HepG2 (cell line): Measurements from ENCODE around the gene MYL9. TPM values are rescaled to one million over a fixed set of nuclear protein-coding genes. Genes with fewer than 3 reads are reported as not detected.

Experiments
- BORCS8-MEF2B ChIP-seq: sonication (generic); formaldehyde crosslinking; IDR thresholded peaks from 2 replicates; pipeline ENCODE4 v1.8.0; 2022; ENCODE audit warnings: mild to moderate bottlenecking, missing genetic modification reagents
- CENPT ChIP-seq: sonication (generic); formaldehyde crosslinking; IDR thresholded peaks from 2 replicates; pipeline ENCODE4 v1.8.0; 2022; ENCODE audit warnings: low read depth, mild to moderate bottlenecking, moderate library complexity, missing genetic modification reagents
- CREBL2 ChIP-seq: sonication (generic); formaldehyde crosslinking; IDR thresholded peaks from 2 replicates; pipeline ENCODE4 v1.8.1; 2023; ENCODE audit warnings: missing genetic modification reagents, mild to moderate bottlenecking, borderline replicate concordance
- FOXM1 ChIP-seq: sonication (generic); formaldehyde crosslinking; IDR thresholded peaks from 2 replicates; pipeline ENCODE4 v1.5.0; 2020; ENCODE audit warnings: missing genetic modification reagents
- HNRNPK ChIP-seq: fragments of 200-400 bp; formaldehyde crosslinking; IDR thresholded peaks from 2 replicates; pipeline ENCODE4 v1.6.1; 2018; ENCODE audit warnings: low read length, low read depth, moderate library complexity, mild to moderate bottlenecking; ENCODE audit not compliant: poor library complexity, severe bottlenecking
- KLF11 ChIP-seq: IDR thresholded peaks from 2 replicates; pipeline ENCODE4 v1.6.1; 2016; ENCODE audit warnings: missing compliant biosample characterization
- KLF15 ChIP-seq: sonication (generic); formaldehyde crosslinking; IDR thresholded peaks from 2 replicates; pipeline ENCODE4 v1.8.1; 2023; ENCODE audit warnings: borderline replicate concordance, mild to moderate bottlenecking, inconsistent platforms, missing genetic modification reagents, mixed read lengths
- KLF16 ChIP-seq, 2 experiments: sonication (generic) in 1 of 2; formaldehyde crosslinking in 1 of 2; IDR thresholded peaks; 2 replicates each; pipeline versions ENCODE4 v1.6.1 to v1.8.0; 2016 to 2023; ENCODE audit warnings: missing genetic modification reagents in 2 of 2, missing compliant biosample characterization in 1 of 2
- MAFG ChIP-seq: sonication (generic); formaldehyde crosslinking; IDR thresholded peaks from 2 replicates; pipeline ENCODE4 v1.5.1; 2020; ENCODE audit warnings: mild to moderate bottlenecking, missing genetic modification reagents
- MEIS1 ChIP-seq: sonication (generic); formaldehyde crosslinking; IDR thresholded peaks from 2 replicates; pipeline ENCODE4 v1.9.0; 2021; ENCODE audit warnings: mild to moderate bottlenecking, missing genetic modification reagents, moderate library complexity, borderline replicate concordance
- MIER2 ChIP-seq: IDR thresholded peaks from 2 replicates; pipeline ENCODE4 v1.6.1; 2016; ENCODE audit warnings: missing biosample characterization, missing genetic modification reagents
- NPAS2 ChIP-seq: sonication (generic); formaldehyde crosslinking; IDR thresholded peaks from 2 replicates; pipeline ENCODE4 v1.8.0; 2022; ENCODE audit warnings: mild to moderate bottlenecking, missing genetic modification reagents, borderline replicate concordance
- SNRNP70 ChIP-seq: fragments of 200-400 bp; formaldehyde crosslinking; IDR thresholded peaks from 2 replicates; pipeline ENCODE4 v1.6.1; 2017; ENCODE audit warnings: mild to moderate bottlenecking, low read depth, low read length, moderate library complexity
- SOX5 ChIP-seq: IDR thresholded peaks from 2 replicates; pipeline ENCODE4 v1.6.1; 2016; ENCODE audit warnings: borderline replicate concordance
- SRSF9 ChIP-seq: fragments of 200-400 bp; formaldehyde crosslinking; IDR thresholded peaks from 2 replicates; pipeline ENCODE4 v1.6.1; 2018; ENCODE audit warnings: borderline replicate concordance, mild to moderate bottlenecking, low read depth, low read length; ENCODE audit not compliant: insufficient read depth, poor library complexity, severe bottlenecking
- ZBTB39 ChIP-seq: sonication (generic); formaldehyde crosslinking; IDR thresholded peaks from 2 replicates; pipeline ENCODE4 v1.5.0; 2020; ENCODE audit warnings: missing genetic modification reagents
- ZFP1 ChIP-seq: IDR thresholded peaks from 2 replicates; pipeline ENCODE4 v1.6.1; 2016
- ZNF343 ChIP-seq: sonication (generic); formaldehyde crosslinking; IDR thresholded peaks from 2 replicates; pipeline ENCODE4 v1.4.0; 2020; ENCODE audit warnings: mild to moderate bottlenecking, missing genetic modification reagents
- ZNF484 ChIP-seq: sonication (generic); formaldehyde crosslinking; IDR thresholded peaks from 2 replicates; pipeline ENCODE4 v1.5.1; 2020; ENCODE audit warnings: mild to moderate bottlenecking, low read depth, missing genetic modification reagents, borderline replicate concordance
- ZNF607 ChIP-seq: sonication (generic); formaldehyde crosslinking; IDR thresholded peaks from 2 replicates; pipeline ENCODE4 v1.5.1; 2020; ENCODE audit warnings: missing genetic modification reagents, mild to moderate bottlenecking, borderline replicate concordance
- ZNF619 ChIP-seq: sonication (generic); formaldehyde crosslinking; IDR thresholded peaks from 2 replicates; pipeline ENCODE4 v1.4.0; 2020; ENCODE audit warnings: mild to moderate bottlenecking, missing genetic modification reagents
- ZNF777 ChIP-seq: sonication (generic); formaldehyde crosslinking; IDR thresholded peaks from 2 replicates; pipeline ENCODE4 v1.4.0; 2020; ENCODE audit warnings: missing genetic modification reagents
- polyA plus RNA-seq, 8 experiments: library from polyadenylated mRNA; depleted of rRNA in 3 of 8; stranded (reverse) in 7 of 8; unstranded in 1 of 8; fragments of >200 nt; fragmentation: Illumina TruSeq in 4 of 8; extraction: Trizol in 4 of 8; gene quantifications; 2 replicates each; pipeline versions ENCODE4 v1.2.1 to v1.2.3, GENCODE V29; 2011 to 2016; ENCODE audit warnings: low read depth in 4 of 8, missing spikeins in 1 of 8, mixed read lengths in 1 of 8; ENCODE audit not compliant: insufficient read depth in 1 of 8
- total RNA-seq, 5 experiments: library from RNA; depleted of rRNA; stranded (reverse); fragments of >200 nt; fragmentation: Illumina TruSeq; extraction: Trizol; gene quantifications; 2 replicates each; pipeline ENCODE4 v1.2.3, GENCODE V29; 2016; ENCODE audit warnings: low read depth in 1 of 5
- TF ChIP-seq, protein P1 (sequence below): sonication (generic); formaldehyde crosslinking; IDR thresholded peaks from 2 replicates; pipeline ENCODE4; 2020; ENCODE audit warnings: missing genetic modification reagents, mild to moderate bottlenecking, borderline replicate concordance

Gene MYL9
- total and polyA plus RNA-seq, 2 of the 13 experiments (the other 11 are each of a cell fraction or from before 2014, with no cell fraction given): 0.87 to 2.2 TPM

DNA sequence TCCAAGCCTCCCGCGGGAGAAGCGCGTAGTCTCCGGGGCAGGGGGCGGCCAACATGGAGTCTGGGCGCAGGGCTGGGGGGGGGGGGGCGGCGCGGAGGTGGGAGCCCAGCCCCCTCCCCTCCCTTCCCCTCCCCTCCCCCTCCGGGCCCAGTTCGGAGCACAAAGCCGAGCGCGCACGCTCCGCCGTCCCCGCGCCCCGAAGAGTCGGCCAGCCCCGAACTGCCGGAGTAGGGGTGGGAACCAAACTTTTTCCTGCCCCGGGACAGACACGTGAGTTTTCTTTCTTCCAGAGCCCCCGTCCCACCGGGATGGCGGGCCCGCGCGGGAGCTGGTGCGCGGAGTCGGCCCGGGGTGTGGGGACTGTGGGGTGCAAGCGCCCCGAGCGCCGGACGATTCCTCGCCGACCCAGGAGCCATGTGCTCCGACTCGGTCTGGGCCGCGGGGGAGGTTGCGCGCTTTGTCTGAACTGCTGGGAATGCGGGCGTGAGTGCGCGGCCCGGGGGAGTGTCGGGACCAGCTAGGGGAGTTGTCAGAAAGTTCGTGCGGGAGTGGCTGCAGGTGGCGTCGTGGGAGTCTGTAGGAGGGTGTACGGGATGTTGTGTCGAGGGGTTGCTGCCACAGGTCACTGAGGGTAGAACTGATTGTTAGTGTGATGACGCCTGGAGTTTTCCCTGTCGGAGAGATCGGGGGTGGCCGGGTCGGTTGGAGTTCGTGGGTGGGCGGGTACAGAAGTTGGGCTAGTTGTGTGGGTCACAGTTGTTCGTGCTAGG is 33.2 kb downstream of the MYL9 start (continued):
- TF ChIP-seq CREBL2 (CRISPR knock-in tag): peak; percentile 71
- peak; percentile 52; the same call in 1 of the 2 replicates for TF ChIP-seq KLF15 (CRISPR knock-in tag)
- peak in 1 of 2 experiments; percentile 70; a peak in 1 of 4 replicates for TF ChIP-seq KLF16 (CRISPR knock-in tag; IDR thresholded peaks at IDR 0.05)
- TF ChIP-seq SNRNP70: no peak
- peak; percentile 51; the same call in 1 of the 2 replicates for TF ChIP-seq ZNF484 (CRISPR knock-in tag)
- TF ChIP-seq MIER2: 0 out of 2 replicates have a peak, but pooled peaks have one; percentile 56
- TF ChIP-seq BORCS8-MEF2B: no peak; the same call in 1 of the 2 replicates
- TF ChIP-seq ZFP1 (CRISPR knock-in tag): 0 out of 2 replicates have a peak, but pooled peaks have one; percentile 16
- no peak; the same call in 1 of the 2 replicates for TF ChIP-seq MEIS1
- no peak for TF ChIP-seq ZNF619
- TF ChIP-seq, protein P1, sequence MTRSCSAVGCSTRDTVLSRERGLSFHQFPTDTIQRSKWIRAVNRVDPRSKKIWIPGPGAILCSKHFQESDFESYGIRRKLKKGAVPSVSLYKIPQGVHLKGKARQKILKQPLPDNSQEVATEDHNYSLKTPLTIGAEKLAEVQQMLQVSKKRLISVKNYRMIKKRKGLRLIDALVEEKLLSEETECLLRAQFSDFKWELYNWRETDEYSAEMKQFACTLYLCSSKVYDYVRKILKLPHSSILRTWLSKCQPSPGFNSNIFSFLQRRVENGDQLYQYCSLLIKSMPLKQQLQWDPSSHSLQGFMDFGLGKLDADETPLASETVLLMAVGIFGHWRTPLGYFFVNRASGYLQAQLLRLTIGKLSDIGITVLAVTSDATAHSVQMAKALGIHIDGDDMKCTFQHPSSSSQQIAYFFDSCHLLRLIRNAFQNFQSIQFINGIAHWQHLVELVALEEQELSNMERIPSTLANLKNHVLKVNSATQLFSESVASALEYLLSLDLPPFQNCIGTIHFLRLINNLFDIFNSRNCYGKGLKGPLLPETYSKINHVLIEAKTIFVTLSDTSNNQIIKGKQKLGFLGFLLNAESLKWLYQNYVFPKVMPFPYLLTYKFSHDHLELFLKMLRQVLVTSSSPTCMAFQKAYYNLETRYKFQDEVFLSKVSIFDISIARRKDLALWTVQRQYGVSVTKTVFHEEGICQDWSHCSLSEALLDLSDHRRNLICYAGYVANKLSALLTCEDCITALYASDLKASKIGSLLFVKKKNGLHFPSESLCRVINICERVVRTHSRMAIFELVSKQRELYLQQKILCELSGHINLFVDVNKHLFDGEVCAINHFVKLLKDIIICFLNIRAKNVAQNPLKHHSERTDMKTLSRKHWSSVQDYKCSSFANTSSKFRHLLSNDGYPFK: no peak
- peak; percentile 95 for TF ChIP-seq HNRNPK
- peak; percentile 10; the same call in 1 of the 2 replicates for TF ChIP-seq FOXM1 (CRISPR knock-in tag)
- TF ChIP-seq SRSF9: no peak
- TF ChIP-seq KLF11 (CRISPR knock-in tag): peak; percentile 76; the same call in 1 of the 2 replicates
- peak; percentile 98 for TF ChIP-seq ZNF607 (CRISPR knock-in tag)
- no peak; the same call in 1 of the 2 replicates for TF ChIP-seq ZBTB39 (CRISPR knock-in tag)
- 0 out of 2 replicates have a peak, but pooled peaks have one; percentile 25 for TF ChIP-seq SOX5 (CRISPR knock-in tag)
- no peak for TF ChIP-seq CENPT (CRISPR knock-in tag)
- peak; percentile 63; the same call in 1 of the 2 replicates for TF ChIP-seq MAFG (CRISPR knock-in tag)
- TF ChIP-seq NPAS2 (CRISPR knock-in tag): no peak
- TF ChIP-seq ZNF777 (CRISPR knock-in tag): no peak; the same call in none of the 2 replicates
- TF ChIP-seq ZNF343 (CRISPR knock-in tag): no peak; the same call in none of the 2 replicates
